Stimulated activated CD8-positive, alpha-beta memory T cell treated with anti-CD3 and anti-CD28 coated beads, Interleukin-12 subunit alpha, Interleukin-12 subunit beta, amount 100 ng/mL, for 24 hours (primary cell): Measurements from ENCODE around the gene CAPRIN2.

ENCODE experiments used
- DNase-seq: peaks from one replicate; pipeline ENCODE4 v3.0.0-alpha.2; 2020; ENCODE audit errors: extremely low read depth

The CAPRIN2 gene

GRCh38 chr12:30761730-30762129 lies 7.0 kb upstream of the CAPRIN2 start:
- DNase-seq: no peak

- DNase-seq: no peak
Measured at GRCh38 chr12:30757316-30757715, 2.6 kb upstream of the CAPRIN2 start.

- no peak for DNase-seq
Measured at GRCh38 chr12:30756074-30756473, 1.3 kb upstream of the CAPRIN2 start.

GRCh38 chr12:30755395-30755762 lies 628 bp upstream of the CAPRIN2 start:
- DNase-seq: no peak

- DNase-seq: no peak
Measured at GRCh38 chr12:30754383-30754749, 385 bp downstream of the CAPRIN2 start.

- no peak for DNase-seq
Measured at GRCh38 chr12:30753751-30754382, 884 bp downstream of the CAPRIN2 start.

GRCh38 chr12:30753233-30753632 lies 1.5 kb downstream of the CAPRIN2 start:
- no peak for DNase-seq

GRCh38 chr12:30752255-30752654 lies 2.5 kb downstream of the CAPRIN2 start:
- no peak for DNase-seq

- DNase-seq: no peak
Measured at GRCh38 chr12:30748147-30748546, 6.6 kb downstream of the CAPRIN2 start.

- no peak for DNase-seq
Measured at GRCh38 chr12:30746190-30746589, 8.6 kb downstream of the CAPRIN2 start.

GRCh38 chr12:30744321-30744720 lies 10.4 kb downstream of the CAPRIN2 start:
- DNase-seq: no peak

GRCh38 chr12:30740274-30740673 lies 14.5 kb downstream of the CAPRIN2 start:
- DNase-seq: no peak

- no peak for DNase-seq
Measured at GRCh38 chr12:30739020-30739419, 15.7 kb downstream of the CAPRIN2 start.

GRCh38 chr12:30732954-30733637 lies 21.7 kb downstream of the CAPRIN2 start:
- no peak for DNase-seq

GRCh38 chr12:30730011-30730410 lies 24.7 kb downstream of the CAPRIN2 start:
- no peak for DNase-seq

GRCh38 chr12:30729547-30729946 lies 25.2 kb downstream of the CAPRIN2 start:
- DNase-seq: no peak

- no peak for DNase-seq
Measured at GRCh38 chr12:30726647-30727046, 28.1 kb downstream of the CAPRIN2 start.

- DNase-seq: no peak
Measured at GRCh38 chr12:30725739-30726138, 29.0 kb downstream of the CAPRIN2 start.

- no peak for DNase-seq
Measured at GRCh38 chr12:30719060-30719459, 35.7 kb downstream of the CAPRIN2 start.

- no peak for DNase-seq
Measured at GRCh38 chr12:30707613-30708342, 47.0 kb downstream of the CAPRIN2 start.

GRCh38 chr12:30706476-30706875 lies 48.3 kb downstream of the CAPRIN2 start:
- no peak for DNase-seq

- DNase-seq: no peak
Measured at GRCh38 chr12:30701056-30701455, 53.7 kb downstream of the CAPRIN2 start.
